Chondrocyte (in vitro differentiated cells): ENCODE data around the gene TCAIM. TPM values are rescaled to one million over a fixed set of nuclear protein-coding genes. Genes with fewer than 3 reads are reported as not detected.

ENCODE experiments used
- DNase-seq: peaks from one replicate; pipeline ENCODE4 v3.0.0; 2021; ENCODE audit warnings: mixed read lengths, low spot score
- H3K27ac Mint-ChIP-seq: one replicate; pipeline ENCODE4 v1.8.0; 2021; ENCODE audit warnings: mild to moderate bottlenecking, moderate library complexity, mixed read lengths; ENCODE audit not compliant: unreplicated experiment
- H3K27me3 Mint-ChIP-seq: 2 replicates; pipeline ENCODE4 v1.8.0; 2021; ENCODE audit warnings: low read depth, mixed read lengths
- H3K36me3 Mint-ChIP-seq: 2 replicates; pipeline ENCODE4 v1.8.0; 2021; ENCODE audit warnings: low read depth, mixed read lengths
- H3K4me1 Mint-ChIP-seq: 2 replicates; pipeline ENCODE4 v1.8.0; 2021; ENCODE audit warnings: low read depth, mild to moderate bottlenecking, mixed read lengths
- H3K4me3 Mint-ChIP-seq: one replicate; pipeline ENCODE4 v1.8.0; 2021; ENCODE audit warnings: mild to moderate bottlenecking, moderate library complexity, mixed read lengths; ENCODE audit not compliant: unreplicated experiment
- H3K9me3 Mint-ChIP-seq: 2 replicates; pipeline ENCODE4 v1.8.0; 2021; ENCODE audit warnings: low read depth, mixed read lengths
- CTCF ChIP-seq: fragments of 200-600 bp; sonication (generic); IDR thresholded peaks from 2 replicates; pipeline ENCODE4 v1.5.0; 2021; ENCODE audit warnings: antibody characterized with exemption, mild to moderate bottlenecking, moderate library complexity
- total RNA-seq: library from RNA; stranded (reverse); gene quantifications from 3 replicates; pipeline ENCODE4 v1.2.1, GENCODE V29; 2021

TCAIM gene
- total RNA-seq, 1 donor from 2014 or later: 24.1 TPM

GRCh38 chr3:44424758-44425157 is 86.2 kb downstream of the TCAIM start:
- H3K36me3 Mint-ChIP-seq: no peaks in the 10 kb centered on the region
- no peak overlapping the region for H3K4me3 Mint-ChIP-seq
- H3K9me3 Mint-ChIP-seq: no peaks in the 10 kb centered on the region
- no peak for TF ChIP-seq CTCF
- H3K27ac Mint-ChIP-seq: no peak overlapping the region
- H3K27me3 Mint-ChIP-seq: no peaks in the 10 kb centered on the region
- no peaks in the 10 kb centered on the region for H3K4me1 Mint-ChIP-seq
- DNase-seq: no peak

DNA sequence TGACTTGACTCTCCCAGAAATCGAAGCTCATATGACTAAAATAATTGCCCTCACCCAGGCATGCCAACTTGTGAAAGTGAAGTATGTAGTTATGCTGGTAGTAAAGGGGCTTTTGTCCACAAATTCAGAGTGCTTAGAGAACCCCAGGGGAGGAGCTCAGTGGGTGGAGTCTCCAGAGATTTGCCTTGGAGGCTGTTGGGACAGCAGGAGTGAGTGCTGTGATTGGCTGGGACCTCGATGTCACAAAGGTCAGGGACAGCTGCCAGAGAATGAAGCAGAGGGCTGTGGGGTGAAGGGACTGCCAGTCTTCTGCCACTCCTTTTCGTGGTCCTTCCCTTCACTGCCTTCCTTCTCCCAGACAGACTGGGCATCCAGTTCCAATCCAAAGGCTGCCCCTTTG is 89.1 kb downstream of the TCAIM start:
- no peak for TF ChIP-seq CTCF
- no peaks in the 10 kb centered on the region for H3K9me3 Mint-ChIP-seq
- H3K27ac Mint-ChIP-seq: no peak overlapping the region
- H3K4me1 Mint-ChIP-seq: no peaks in the 10 kb centered on the region
- no peaks in the 10 kb centered on the region for H3K36me3 Mint-ChIP-seq
- no peak overlapping the region for H3K4me3 Mint-ChIP-seq
- H3K27me3 Mint-ChIP-seq: no peaks in the 10 kb centered on the region
- no peak for DNase-seq

DNA sequence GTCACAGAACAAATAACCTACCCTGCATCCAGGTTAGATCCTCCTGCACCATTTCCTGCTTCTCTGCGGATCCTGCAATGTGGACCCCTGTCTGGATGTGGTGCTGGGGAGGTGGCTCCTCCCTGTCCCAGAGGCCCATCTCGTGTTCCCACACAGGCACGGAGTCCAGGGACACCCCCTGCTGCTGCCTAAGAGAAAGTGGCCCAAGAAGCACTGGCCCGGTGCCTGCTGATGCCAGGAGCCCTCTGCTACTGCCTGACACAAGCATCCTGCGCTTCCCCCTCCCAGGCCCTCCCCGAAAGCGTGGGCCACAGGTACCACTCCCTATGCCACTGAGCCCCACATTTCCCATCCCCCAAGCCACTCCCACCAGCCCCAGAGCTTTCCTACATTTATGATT is 90.3 kb downstream of the TCAIM start:
- Mint-ChIP-seq H3K4me3 (no peak overlapping the region), H3K27ac (no peak overlapping the region), H3K4me1 (no peaks in the 10 kb centered on the region), H3K36me3 (no peaks in the 10 kb centered on the region), H3K27me3 (no peaks in the 10 kb centered on the region), H3K9me3 (no peaks in the 10 kb centered on the region)
- no peak for TF ChIP-seq CTCF
- no peak for DNase-seq

- H3K4me3 Mint-ChIP-seq: no peak overlapping the region
- H3K27ac Mint-ChIP-seq: no peak overlapping the region
- no peak for TF ChIP-seq CTCF
- no peaks in the 10 kb centered on the region for H3K36me3 Mint-ChIP-seq
- no peaks in the 10 kb centered on the region for H3K9me3 Mint-ChIP-seq
- H3K27me3 Mint-ChIP-seq: no peaks in the 10 kb centered on the region
- H3K4me1 Mint-ChIP-seq: no peaks in the 10 kb centered on the region
- DNase-seq: no peak
These were observed 90.9 kb downstream of the TCAIM start for GRCh38 chr3:44429459-44429858.

- no peaks in the 10 kb centered on the region for H3K27me3 Mint-ChIP-seq
- H3K9me3 Mint-ChIP-seq: no peaks in the 10 kb centered on the region
- no peak overlapping the region for H3K27ac Mint-ChIP-seq
- TF ChIP-seq CTCF: no peak
- no peak overlapping the region for H3K4me3 Mint-ChIP-seq
- DNase-seq: no peak
- H3K36me3 Mint-ChIP-seq: no peaks in the 10 kb centered on the region
- no peaks in the 10 kb centered on the region for H3K4me1 Mint-ChIP-seq
These were observed 91.9 kb downstream of the TCAIM start for GRCh38 chr3:44430466-44430865.
